H1 (cell line): ENCODE measurements around the gene ZNF791. TPM values are rescaled to one million over a fixed set of nuclear protein-coding genes. Genes with fewer than 3 reads are reported as not detected.
A peak's percentile ranks its signal among the peaks of the same experiment; 100 is the strongest.

Experiments used
- CTCF ChIA-PET: fragments of 300-600 bp; sonication (Branson Sonifier 250); formaldehyde crosslinking; loops from one replicate; lab custom pipeline; 2021; ENCODE audit not compliant: partially characterized antibody; lab: Charles Lee
- POLR2A ChIA-PET: fragments of 300-600 bp; sonication (Branson Sonifier 250); formaldehyde crosslinking; loops from one replicate; lab custom pipeline; 2021; ENCODE audit warnings: inconsistent platforms; ENCODE audit not compliant: partially characterized antibody; lab: Charles Lee
- DNase-seq, 2 experiments: peaks; one replicate each; pipeline versions ENCODE4 v3.0.0 to v3.0.0-alpha.2; 2010 to 2022; ENCODE audit warnings: low spot score in 2 of 2, low read depth in 1 of 2, mixed read lengths in 1 of 2
- FAIRE-seq: peaks from 2 replicates; lab custom pipeline; 2011; peaks lifted over from hg19 to GRCh38; lab: Jason Lieb, UNC
- H2AFZ ChIP-seq: 2 replicates; pipeline ENCODE4 v1.8.1; 2012; ENCODE audit warnings: low read length, inconsistent platforms
- H2AK5ac ChIP-seq: 2 replicates; pipeline ENCODE4 v1.6.1; 2013; ENCODE audit warnings: low read depth, low read length
- H2BK120ac ChIP-seq: replicated peaks from 2 replicates; pipeline ENCODE3; 2013; ENCODE audit warnings: low read depth, low read length, inconsistent platforms
- H2BK12ac ChIP-seq: 2 replicates; pipeline ENCODE4 v1.6.1; 2013; ENCODE audit warnings: low read depth, low read length
- H2BK15ac ChIP-seq: 2 replicates; pipeline ENCODE4 v1.6.1; 2013; ENCODE audit warnings: low read length
- H2BK20ac ChIP-seq: 2 replicates; pipeline ENCODE4 v1.6.1; 2013; ENCODE audit warnings: low read length
- H2BK5ac ChIP-seq: 2 replicates; pipeline ENCODE4 v1.6.1; 2013; ENCODE audit warnings: low read depth, low read length
- H3K14ac ChIP-seq: 2 replicates; pipeline ENCODE4 v1.6.1; 2013; ENCODE audit warnings: inconsistent platforms; ENCODE audit not compliant: insufficient read length
- H3K18ac ChIP-seq: 2 replicates; pipeline ENCODE4 v1.6.1; 2013; ENCODE audit warnings: low read length; ENCODE audit errors: extremely low read depth
- H3K23ac ChIP-seq: 2 replicates; pipeline ENCODE4 v1.6.1; 2013; ENCODE audit warnings: inconsistent platforms; ENCODE audit not compliant: insufficient read length
- H3K23me2 ChIP-seq: 2 replicates; pipeline ENCODE4 v1.6.1; 2013; ENCODE audit warnings: low read depth, low read length
- H3K27ac ChIP-seq: 2 replicates; pipeline ENCODE4 v1.6.1; 2011; ENCODE audit warnings: low read depth, low read length, inconsistent platforms
- H3K27me3 ChIP-seq, 4 experiments: replicated peaks in 1 of 4; 1 replicate in 1 of 4; 2 replicates in 3 of 4; pipeline versions ENCODE4 v1.6.1 to v1.8.1; 2011 to 2013; ENCODE audit warnings: low read length in 3 of 4, mild to moderate bottlenecking in 3 of 4, inconsistent platforms in 2 of 4, mixed read lengths in 2 of 4, moderate library complexity in 1 of 4; ENCODE audit not compliant: control insufficient read depth in 3 of 4, insufficient read depth in 3 of 4; ENCODE audit errors: extremely low read depth in 1 of 4
- H3K36me3 ChIP-seq, 4 experiments: 2 replicates each; pipeline versions ENCODE4 v1.6.1 to v1.8.1; 2011 to 2013; ENCODE audit warnings: mild to moderate bottlenecking in 4 of 4, low read length in 3 of 4, moderate library complexity in 2 of 4, control low read depth in 1 of 4, inconsistent platforms in 1 of 4; ENCODE audit not compliant: insufficient read depth in 4 of 4, control insufficient read depth in 2 of 4
- H3K4ac ChIP-seq: replicated peaks from 2 replicates; pipeline ENCODE3; 2013; ENCODE audit warnings: low read length, low read depth, mixed read lengths, inconsistent platforms; ENCODE audit not compliant: insufficient read length
- H3K4me1 ChIP-seq, 4 experiments: replicated peaks in 1 of 4; 1 replicate in 1 of 4; 2 replicates in 3 of 4; pipeline versions ENCODE4 v1.6.1 to v1.8.1; 2011 to 2013; ENCODE audit warnings: low read length in 3 of 4, inconsistent platforms in 2 of 4, mixed read lengths in 1 of 4; ENCODE audit not compliant: insufficient read depth in 4 of 4, control insufficient read depth in 3 of 4
- H3K4me2 ChIP-seq, 2 experiments: 2 replicates each; pipeline versions ENCODE4 v1.6.1 to v1.8.1; 2011 to 2013; ENCODE audit warnings: low read depth in 2 of 2, low read length in 2 of 2, control low read depth in 1 of 2, inconsistent platforms in 1 of 2, mild to moderate bottlenecking in 1 of 2; ENCODE audit not compliant: insufficient read depth in 1 of 2
- H3K4me3 ChIP-seq, 4 experiments: fragments of 200-600, 300-600 bp in 1 of 4; sonication (generic), shearing (Covaris generic), sonication (Bioruptor Twin) in 1 of 4; 2 replicates each; pipeline versions ENCODE4 v1.5.1 to v1.8.1; 2011 to 2016; ENCODE audit warnings: low read length in 4 of 4, low read depth in 3 of 4, control low read depth in 2 of 4, inconsistent platforms in 2 of 4, mild to moderate bottlenecking in 2 of 4, mixed read lengths in 1 of 4, moderate library complexity in 1 of 4; ENCODE audit not compliant: insufficient read depth in 2 of 4; ENCODE audit errors: extremely low read depth in 1 of 4
- H3K56ac ChIP-seq: replicated peaks from 2 replicates; pipeline ENCODE3; 2013; ENCODE audit warnings: low read depth, mild to moderate bottlenecking, mixed read lengths, low read length, inconsistent platforms; ENCODE audit not compliant: insufficient read length
- H3K79me1 ChIP-seq: 2 replicates; pipeline ENCODE4 v1.6.1; 2013; ENCODE audit warnings: low read depth, low read length, control low read depth
- H3K79me2 ChIP-seq, 2 experiments: 2 replicates each; pipeline versions ENCODE4 v1.6.1 to v1.8.1; 2012 to 2013; ENCODE audit warnings: low read length in 2 of 2, mild to moderate bottlenecking in 2 of 2, inconsistent platforms in 1 of 2; ENCODE audit not compliant: insufficient read depth in 2 of 2, control insufficient read depth in 1 of 2
- H3K9ac ChIP-seq, 4 experiments: replicated peaks in 1 of 4; 1 replicate in 1 of 4; 2 replicates in 3 of 4; pipeline versions ENCODE4 v1.6.1 to v1.8.1; 2011 to 2013; ENCODE audit warnings: low read depth in 3 of 4, low read length in 3 of 4, control low read depth in 2 of 4, mild to moderate bottlenecking in 2 of 4, moderate library complexity in 2 of 4, inconsistent platforms in 1 of 4; ENCODE audit errors: extremely low read depth in 1 of 4
- H3K9me3 ChIP-seq, 2 experiments: 2 replicates each; pipeline versions ENCODE4 v1.6.1 to v1.8.1; 2012 to 2013; ENCODE audit warnings: mild to moderate bottlenecking in 2 of 2, moderate library complexity in 2 of 2, control low read depth in 1 of 2, inconsistent platforms in 1 of 2, low read depth in 1 of 2, low read length in 1 of 2, mixed read lengths in 1 of 2; ENCODE audit not compliant: insufficient read depth in 2 of 2
- H4K20me1 ChIP-seq, 2 experiments: replicated peaks in 1 of 2; 2 replicates each; pipeline versions ENCODE3 to v1.8.1; 2011 to 2013; ENCODE audit warnings: inconsistent platforms in 2 of 2, low read length in 2 of 2, mild to moderate bottlenecking in 1 of 2; ENCODE audit not compliant: insufficient read depth in 2 of 2, control insufficient read depth in 1 of 2
- H4K5ac ChIP-seq: 2 replicates; pipeline ENCODE4 v1.6.1; 2013; ENCODE audit warnings: low read length, low read depth, mixed read lengths, inconsistent platforms; ENCODE audit not compliant: insufficient read length
- H4K8ac ChIP-seq: 2 replicates; pipeline ENCODE4 v1.8.0; 2013; ENCODE audit warnings: mild to moderate bottlenecking, moderate library complexity, low read length, inconsistent platforms; ENCODE audit not compliant: insufficient read depth; ENCODE audit errors: extremely low read depth
- H4K91ac ChIP-seq: replicated peaks from 2 replicates; pipeline ENCODE3; 2013; ENCODE audit warnings: low read length, mixed read lengths, inconsistent platforms; ENCODE audit not compliant: insufficient read length
- EGR1 ChIP-seq: IDR thresholded peaks from 2 replicates; pipeline ENCODE4 v1.6.1; 2011; ENCODE audit warnings: low read depth, low read length, borderline replicate concordance
- GABPA ChIP-seq: IDR thresholded peaks from 2 replicates; pipeline ENCODE4 v1.6.1; 2011; ENCODE audit warnings: mild to moderate bottlenecking, low read length, moderate library complexity, borderline replicate concordance; ENCODE audit not compliant: insufficient read depth
- HDAC2 ChIP-seq, 2 experiments: fragments of 300-600 bp in 1 of 2; sonication (generic) in 1 of 2; IDR thresholded peaks; 2 replicates each; pipeline ENCODE4 v1.6.1; 2011 to 2012; ENCODE audit warnings: low read depth in 2 of 2, low read length in 2 of 2, mild to moderate bottlenecking in 2 of 2, moderate library complexity in 2 of 2, borderline replicate concordance in 1 of 2, inconsistent platforms in 1 of 2
- JUN ChIP-seq: IDR thresholded peaks from 2 replicates; pipeline ENCODE4 v1.6.1; 2011; ENCODE audit warnings: low read depth, mild to moderate bottlenecking, improper control_type of control experiment, low read length
- KDM4A ChIP-seq: IDR thresholded peaks from one replicate; pipeline ENCODE4 v1.7.1; 2012; ENCODE audit warnings: low read depth, mild to moderate bottlenecking, moderate library complexity, low read length, inconsistent platforms; ENCODE audit not compliant: severe bottlenecking
- KDM5A ChIP-seq: fragments of 200-600 bp; IDR thresholded peaks from 2 replicates; pipeline ENCODE4 v1.7.1; 2012; ENCODE audit warnings: mild to moderate bottlenecking, low read length, inconsistent platforms, mixed read lengths
- RBBP5 ChIP-seq: IDR thresholded peaks from 2 replicates; pipeline ENCODE4 v1.7.1; 2012; ENCODE audit warnings: low read depth, mild to moderate bottlenecking, inconsistent platforms, low read length, moderate library complexity, borderline replicate concordance
- RNF2 ChIP-seq: fragments of 200-900, 300-1000 bp; sonication (generic); IDR thresholded peaks from 2 replicates; pipeline ENCODE4 v1.7.1; 2016; ENCODE audit warnings: borderline replicate concordance, low read depth, mild to moderate bottlenecking, antibody characterized with exemption, low read length; ENCODE audit not compliant: poor library complexity, severe bottlenecking; ENCODE audit errors: missing control alignments
- SP1 ChIP-seq: IDR thresholded peaks from 2 replicates; pipeline ENCODE4 v1.6.1; 2011; ENCODE audit warnings: low read depth, low read length
- TBP ChIP-seq: IDR thresholded peaks from 2 replicates; pipeline ENCODE4 v1.6.1; 2011; ENCODE audit warnings: low read depth, low read length, improper control_type of control experiment
- TEAD4 ChIP-seq: IDR thresholded peaks from 2 replicates; pipeline ENCODE4 v1.6.1; 2012; ENCODE audit warnings: low read depth, low read length, inconsistent platforms, mixed read lengths
- YY1 ChIP-seq: IDR thresholded peaks from 2 replicates; pipeline ENCODE4 v1.6.1; 2011; ENCODE audit warnings: low read depth, mild to moderate bottlenecking, low read length
- WGBS, 2 experiments: shearing (Covaris generic) in 1 of 2; methylation state at CpG; one replicate each; pipeline versions ENCODE4 v1.1.6 to v1.1.7; 2013 to 2015; ENCODE audit warnings: low lambda C conversion rate in 2 of 2, mixed read lengths in 2 of 2, inconsistent platforms in 1 of 2, low coverage in 1 of 2, missing lambda C conversion rate in 1 of 2; ENCODE audit not compliant: insufficient replicate concordance in 2 of 2, insufficient coverage in 1 of 2, insufficient read length in 1 of 2; ENCODE audit errors: extremely low coverage in 1 of 2, missing lambda C conversion rate in 1 of 2; 5-methylcytosine and 5-hydroxymethylcytosine counted together
- polyA plus RNA-seq, 7 experiments: library from polyadenylated mRNA; depleted of rRNA in 3 of 7; stranded (reverse) in 5 of 7; unstranded in 2 of 7; fragments of >200 nt in 5 of 7; fragments of 200-250 nt in 2 of 7; gene quantifications; 1 replicate in 5 of 7; 2 replicates in 1 of 7; 4 replicates in 1 of 7; pipeline versions ENCODE4 v1.2.1 to v1.2.3, GENCODE V29; 2011 to 2013; ENCODE audit warnings: missing spikeins in 2 of 7, mixed read lengths in 2 of 7
- total RNA-seq: library from RNA; stranded (reverse); fragmentation: NEBNext Ultra II Directional; extraction: Animal tissue kit (Norgen Biotek cat#: 25700); gene quantifications from 2 replicates; pipeline ENCODE4 v1.2.1, GENCODE V29; 2021

The ZNF791 gene
- total and polyA plus RNA-seq, 2 of the 8 experiments (the other 6 are each of a cell fraction or from before 2014, with no cell fraction given) = 4.1 to 18.6 TPM

- Histone ChIP-seq H2BK120ac (no peak overlapping the region), H2BK5ac (peak overlapping the region; percentile 77), H3K23ac (no peak overlapping the region), H3K36me3 (peaks cover 2 to 10% (median 6%) of the 10 kb centered on the region in 4 experiments; a peak in 6 of 8 replicates), H3K56ac (no peak overlapping the region), H3K79me2 (peaks cover 5 to 54% of the 10 kb centered on the region in 2 experiments), H3K9me3 (no peaks in the 10 kb centered on the region), H3K27me3 (no peaks in the 10 kb centered on the region), H2BK20ac (no peak overlapping the region), H3K79me1 (peaks cover 3% of the 10 kb centered on the region; the same call in 1 of the 2 replicates), H3K14ac (no peak overlapping the region), H3K27ac (peak overlapping the region; percentile 89), H3K4me1 (peaks cover 0 to 2% (median 0%) of the 10 kb centered on the region in 4 experiments; a peak in 1 of 7 replicates), H3K4me2 (peak overlapping the region; percentile 64 to 85), H2BK12ac (no peak overlapping the region), H3K9ac (peak overlapping the region; percentile 78 to 86 (median 82)), H3K4ac (no peak overlapping the region), H4K91ac (no peak overlapping the region), H2AFZ (peak overlapping the region; percentile 47; the same call in 1 of the 2 replicates), H2AK5ac (no peak overlapping the region), H4K8ac (peak overlapping the region; percentile 90; the same call in 1 of the 2 replicates), H3K23me2 (no peaks in the 10 kb centered on the region), H2BK15ac (no peak overlapping the region), H3K18ac (peak overlapping the region; percentile 56; the same call in 1 of the 2 replicates), H4K20me1 (peaks cover 2 to 5% of the 10 kb centered on the region in 2 experiments), H4K5ac (peak overlapping the region; percentile 7), H3K4me3 (peak overlapping the region; percentile 50 to 96 (median 82))
- FAIRE-seq (no peak), DNase-seq (peak in 1 of 2 experiments; percentile 62)
- CTCF ChIA-PET = interaction anchor here (0.6 to 1.5 kb wide), 6 partner anchors 28 to 306 kb away, joined by 3 to 6 read pairs (median 3); no protein-coding TSS in a partner anchor
- 1% methylated on average over 10 of the region's 10 CpGs; no CpG with 5 or more reads in 1 of the 2 experiments for WGBS, 2 experiments
- POLR2A ChIA-PET = interaction anchor here (0.6 to 1.6 kb wide), 17 partner anchors 8 to 1228 kb away, joined by 3 to 12 read pairs (median 4); partner anchors contain the start of genes DHPS, MAN2B1, WDR83 and ZNF442
- 0 out of 2 replicates have a peak, but pooled peaks have one; percentile 27 for TF ChIP-seq TBP
- TF ChIP-seq SP1 = 0 out of 2 replicates have a peak, but pooled peaks have one; percentile 15
- no peak for TF ChIP-seq YY1
- TF ChIP-seq HDAC2 (IDR thresholded peaks at IDR 0.05; ENCODE audit: borderline replicate concordance in 1 of 2, low read depth in 2 of 2, low read length in 2 of 2) = 0 out of 4 replicates have a peak, but pooled peaks of 1 of the 2 experiments have one; percentile 3
- TF ChIP-seq KDM4A = peak; percentile 2
- no peak for TF ChIP-seq RNF2
- peak; percentile 35; the same call in 1 of the 2 replicates for TF ChIP-seq GABPA
- TF ChIP-seq JUN = no peak
- TF ChIP-seq RBBP5 = no peak
- no peak for TF ChIP-seq TEAD4
- no peak for TF ChIP-seq KDM5A
- TF ChIP-seq EGR1 = 0 out of 2 replicates have a peak, but pooled peaks have one; percentile 15
These were observed 610 bp downstream of the ZNF791 start for GRCh38 chr19:12611361-12611699.
